Prostate gland (tissue), 2 donors: ENCODE results near the gene GLIPR1L1.

Experiments
- CTCF ChIP-seq, 4 experiments: fragments of 200-600 bp in 2 of 4; fragments of 450-650 bp in 2 of 4; sonication (generic) in 2 of 4; IDR thresholded peaks; 1 replicate in 3 of 4; 2 replicates in 1 of 4; pipeline ENCODE4 v1.5.1; 2016 to 2019; ENCODE audit warnings: antibody characterized with exemption in 4 of 4, mild to moderate bottlenecking in 2 of 4, moderate library complexity in 2 of 4
- POLR2A ChIP-seq: fragments of 450-650 bp; IDR thresholded peaks from one replicate; pipeline ENCODE4 v1.6.1; 2016; ENCODE audit warnings: antibody characterized with exemption, mild to moderate bottlenecking
- POLR2AphosphoS5 ChIP-seq: sonication (generic); formaldehyde crosslinking; IDR thresholded peaks from one replicate; pipeline ENCODE4 v1.6.1; 2017; ENCODE audit warnings: antibody characterized with exemption

- TF ChIP-seq CTCF (IDR thresholded peaks at IDR 0.05) (no peak), POLR2AphosphoS5 (no peak), POLR2A (no peak)
These were observed 7.4 kb downstream of the GLIPR1L1 start for GRCh38 chr12:75341873-75342272.
